ENCODE measurements around the gene JMJD8. TPM values are rescaled to one million over a fixed set of nuclear protein-coding genes. Genes with fewer than 3 reads are reported as not detected.

The JMJD8 gene
- total RNA-seq, 1 donor from 2014 or later: 26.1 TPM

DNA sequence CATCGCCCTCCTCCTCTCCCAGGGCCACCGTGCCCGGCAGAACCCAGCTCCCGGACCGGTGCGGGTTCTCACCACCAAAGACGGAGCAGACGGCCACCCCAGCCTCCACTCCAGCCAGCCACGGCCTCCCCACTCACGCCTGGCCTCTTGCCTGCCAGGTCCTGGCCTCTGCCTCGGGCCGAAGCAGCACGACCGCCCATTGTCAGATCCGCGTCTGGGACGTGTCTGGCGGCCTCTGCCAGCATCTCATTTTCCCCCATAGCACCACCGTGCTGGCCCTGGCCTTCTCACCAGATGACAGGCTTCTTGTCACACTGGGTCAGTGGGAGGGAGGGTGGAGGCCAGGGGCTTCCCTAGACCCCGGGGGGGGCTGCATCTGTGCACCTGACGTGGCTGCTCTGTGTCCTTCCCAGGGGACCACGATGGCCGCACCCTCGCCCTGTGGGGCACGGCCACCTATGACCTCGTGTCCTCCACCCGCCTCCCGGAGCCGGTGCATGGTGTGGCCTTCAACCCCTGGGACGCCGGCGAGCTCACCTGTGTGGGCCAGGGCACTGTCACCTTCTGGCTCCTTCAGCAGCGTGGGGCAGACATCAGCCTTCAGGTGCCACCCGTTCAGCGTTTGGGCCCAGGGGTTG, 22.8 kb downstream of the JMJD8 start:
- Mint-ChIP-seq H3K9me3 (ENCODE audit: unreplicated experiment) (peaks cover 2% of the 10 kb centered on the region), H3K4me3 (ENCODE audit: unreplicated experiment) (no peak overlapping the region), H3K27ac (ENCODE audit: unreplicated experiment) (no peak overlapping the region), H3K4me1 (ENCODE audit: low read depth, unreplicated experiment) (peaks cover 1% of the 10 kb centered on the region), H3K36me3 (ENCODE audit: unreplicated experiment) (no peaks in the 10 kb centered on the region), H3K27me3 (ENCODE audit: unreplicated experiment) (peaks cover 5% of the 10 kb centered on the region)
- no peak for DNase-seq
- TF ChIP-seq, protein P1, sequence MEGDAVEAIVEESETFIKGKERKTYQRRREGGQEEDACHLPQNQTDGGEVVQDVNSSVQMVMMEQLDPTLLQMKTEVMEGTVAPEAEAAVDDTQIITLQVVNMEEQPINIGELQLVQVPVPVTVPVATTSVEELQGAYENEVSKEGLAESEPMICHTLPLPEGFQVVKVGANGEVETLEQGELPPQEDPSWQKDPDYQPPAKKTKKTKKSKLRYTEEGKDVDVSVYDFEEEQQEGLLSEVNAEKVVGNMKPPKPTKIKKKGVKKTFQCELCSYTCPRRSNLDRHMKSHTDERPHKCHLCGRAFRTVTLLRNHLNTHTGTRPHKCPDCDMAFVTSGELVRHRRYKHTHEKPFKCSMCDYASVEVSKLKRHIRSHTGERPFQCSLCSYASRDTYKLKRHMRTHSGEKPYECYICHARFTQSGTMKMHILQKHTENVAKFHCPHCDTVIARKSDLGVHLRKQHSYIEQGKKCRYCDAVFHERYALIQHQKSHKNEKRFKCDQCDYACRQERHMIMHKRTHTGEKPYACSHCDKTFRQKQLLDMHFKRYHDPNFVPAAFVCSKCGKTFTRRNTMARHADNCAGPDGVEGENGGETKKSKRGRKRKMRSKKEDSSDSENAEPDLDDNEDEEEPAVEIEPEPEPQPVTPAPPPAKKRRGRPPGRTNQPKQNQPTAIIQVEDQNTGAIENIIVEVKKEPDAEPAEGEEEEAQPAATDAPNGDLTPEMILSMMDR (IDR thresholded peaks at IDR 0.05; ENCODE audit: partially characterized antibody, unreplicated experiment): peak; percentile 34

DNA sequence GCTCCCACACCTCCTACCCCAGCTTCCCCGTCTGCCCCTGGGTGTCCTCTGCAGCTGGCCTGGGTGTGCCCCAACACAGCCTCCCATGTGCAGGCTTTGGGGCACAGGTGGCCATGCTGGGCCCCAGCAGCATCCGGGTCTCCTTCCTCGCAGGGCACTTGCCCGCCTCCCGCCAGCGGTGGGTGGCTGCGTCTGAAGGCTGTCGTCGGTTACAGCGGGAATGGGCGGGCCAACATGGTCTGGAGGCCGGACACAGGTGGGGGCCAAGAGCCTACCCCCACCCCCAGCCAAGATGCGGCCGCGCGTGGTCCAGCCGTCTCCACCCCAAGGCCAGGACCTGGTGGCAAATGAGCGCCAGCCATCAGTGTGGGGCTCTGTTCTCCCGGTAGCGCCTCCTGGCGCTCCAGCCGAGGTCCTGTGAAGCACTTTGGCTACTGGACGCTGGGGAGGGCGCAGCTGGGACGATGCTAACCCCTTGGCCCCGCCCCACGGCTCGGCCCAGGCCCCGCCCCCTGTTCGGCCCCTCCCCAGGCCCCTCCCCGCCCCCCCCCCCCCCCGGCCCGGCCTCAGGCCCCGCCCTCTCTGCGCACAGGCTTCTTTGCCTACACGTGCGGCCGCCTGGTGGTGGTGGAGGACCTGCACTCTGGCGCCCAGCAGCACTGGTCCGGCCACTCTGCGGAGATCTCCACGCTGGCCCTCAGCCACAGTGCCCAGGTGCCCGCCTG, 23.5 kb downstream of the JMJD8 start:
- TF ChIP-seq, protein P1 (IDR thresholded peaks at IDR 0.05; ENCODE audit: partially characterized antibody, unreplicated experiment): peak; percentile 79
- no peak overlapping the region for H3K4me3 Mint-ChIP-seq (ENCODE audit: unreplicated experiment)
- peaks cover 1% of the 10 kb centered on the region for H3K4me1 Mint-ChIP-seq (ENCODE audit: low read depth, unreplicated experiment)
- H3K27me3 Mint-ChIP-seq (ENCODE audit: unreplicated experiment): peaks cover 5% of the 10 kb centered on the region
- peaks cover 2% of the 10 kb centered on the region for H3K9me3 Mint-ChIP-seq (ENCODE audit: unreplicated experiment)
- peak; percentile 94 for DNase-seq
- H3K27ac Mint-ChIP-seq (ENCODE audit: unreplicated experiment): no peak overlapping the region
- no peaks in the 10 kb centered on the region for H3K36me3 Mint-ChIP-seq (ENCODE audit: unreplicated experiment)

DNA sequence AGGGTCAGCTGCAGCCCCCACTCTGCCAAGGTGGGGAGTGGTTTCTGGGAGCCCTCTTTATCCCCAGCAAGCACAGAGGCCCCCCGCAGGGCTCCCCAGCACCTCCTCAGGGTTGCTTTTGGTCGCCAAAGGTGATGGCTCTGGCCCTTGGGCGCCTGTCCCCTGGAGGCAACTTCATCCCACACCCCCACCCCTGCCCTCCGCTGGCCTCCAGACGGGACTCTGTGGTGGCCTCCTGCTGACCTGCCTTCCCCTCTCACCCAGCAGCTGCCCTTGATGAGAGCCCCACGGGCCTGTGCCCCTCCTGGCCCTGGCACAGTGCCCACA, 24.0 kb downstream of the JMJD8 start:
- Mint-ChIP-seq H3K27ac (ENCODE audit: unreplicated experiment) (no peak overlapping the region), H3K27me3 (ENCODE audit: unreplicated experiment) (peaks cover 5% of the 10 kb centered on the region), H3K4me3 (ENCODE audit: unreplicated experiment) (no peak overlapping the region), H3K36me3 (ENCODE audit: unreplicated experiment) (no peaks in the 10 kb centered on the region), H3K9me3 (ENCODE audit: unreplicated experiment) (peaks cover 2% of the 10 kb centered on the region), H3K4me1 (ENCODE audit: low read depth, unreplicated experiment) (peaks cover 1% of the 10 kb centered on the region)
- TF ChIP-seq, protein P1 (IDR thresholded peaks at IDR 0.05; ENCODE audit: partially characterized antibody, unreplicated experiment): no peak
- no peak for DNase-seq

DNA sequence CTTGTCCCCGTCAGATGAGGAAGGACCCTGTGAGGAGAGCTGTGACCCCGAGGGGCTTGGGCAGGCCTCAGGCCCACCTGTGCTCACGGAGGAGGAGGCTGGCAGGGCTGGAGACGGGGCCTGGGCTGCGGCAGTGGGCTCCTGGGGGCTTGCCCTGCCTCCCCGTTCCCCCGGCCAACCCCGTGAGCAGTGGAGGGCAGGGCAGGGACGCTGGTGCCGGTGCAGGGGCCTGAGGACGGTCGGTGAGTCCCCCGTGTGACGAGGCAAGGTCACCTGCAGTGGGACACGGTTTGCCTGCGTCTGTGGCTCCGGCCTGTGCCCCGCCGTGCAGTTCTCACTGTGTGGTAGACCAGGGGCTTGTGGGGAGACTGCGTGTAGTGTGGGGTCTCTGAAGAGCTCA, 24.5 kb downstream of the JMJD8 start:
- Mint-ChIP-seq H3K27ac (ENCODE audit: unreplicated experiment) (no peak overlapping the region), H3K9me3 (ENCODE audit: unreplicated experiment) (peaks cover 2% of the 10 kb centered on the region), H3K4me3 (ENCODE audit: unreplicated experiment) (no peak overlapping the region), H3K4me1 (ENCODE audit: low read depth, unreplicated experiment) (peaks cover 1% of the 10 kb centered on the region), H3K27me3 (ENCODE audit: unreplicated experiment) (peaks cover 5% of the 10 kb centered on the region), H3K36me3 (ENCODE audit: unreplicated experiment) (no peaks in the 10 kb centered on the region)
- TF ChIP-seq, protein P1 (IDR thresholded peaks at IDR 0.05; ENCODE audit: partially characterized antibody, unreplicated experiment): no peak
- no peak for DNase-seq

Measured in glutamatergic neuron (in vitro differentiated cells).